Parathyroid adenoma (tissue), 2 donors: Measurements from ENCODE around the gene MINDY4.

Experiments used
- H2AFZ ChIP-seq: fragments of 300-600 bp; sonication (generic); one replicate; pipeline ENCODE4 v1.7.0; 2017; ENCODE audit warnings: antibody characterized with exemption, mild to moderate bottlenecking
- H3K27ac ChIP-seq: fragments of 300-600 bp; sonication (generic); one replicate; pipeline ENCODE4 v1.7.0; 2017
- H3K27me3 ChIP-seq: fragments of 300-600 bp; sonication (generic); one replicate; pipeline ENCODE4 v1.7.0; 2017; ENCODE audit warnings: low read length; ENCODE audit not compliant: control insufficient read depth, insufficient read depth
- H3K36me3 ChIP-seq: fragments of 300-600 bp; sonication (generic); one replicate; pipeline ENCODE4 v1.7.0; 2017; ENCODE audit warnings: low read length; ENCODE audit not compliant: control insufficient read depth, insufficient read depth
- H3K4me1 ChIP-seq: fragments of 300-600 bp; sonication (generic); one replicate; pipeline ENCODE4 v1.7.0; 2017; ENCODE audit warnings: control low read depth
- H3K4me2 ChIP-seq: fragments of 300-600 bp; sonication (generic); one replicate; pipeline ENCODE4 v1.7.0; 2017; ENCODE audit warnings: low read length
- H3K4me3 ChIP-seq: fragments of 300-600 bp; sonication (generic); one replicate; pipeline ENCODE4 v1.7.0; 2017; ENCODE audit warnings: low read depth, low read length
- H3K79me2 ChIP-seq: fragments of 300-600 bp; sonication (generic); one replicate; pipeline ENCODE4 v1.7.0; 2017; ENCODE audit warnings: control low read depth
- H3K9ac ChIP-seq: fragments of 300-600 bp; sonication (generic); one replicate; pipeline ENCODE4 v1.7.0; 2017; ENCODE audit warnings: mild to moderate bottlenecking
- H3K9me3 ChIP-seq: fragments of 300-600 bp; sonication (generic); one replicate; pipeline ENCODE4 v1.7.0; 2017; ENCODE audit warnings: low read length; ENCODE audit not compliant: control insufficient read depth
- CTCF ChIP-seq: fragments of 300-600 bp; sonication (generic); IDR thresholded peaks from one replicate; pipeline ENCODE4 v1.7.0; 2017; ENCODE audit warnings: antibody characterized with exemption, mild to moderate bottlenecking
- donor health status: primary hyperparathyroidism.

Gene MINDY4

GRCh38 chr7:30934732-30935568, 163.7 kb downstream of the MINDY4 start:
- H3K4me1 ChIP-seq, result no peaks in the 10 kb centered on the region
- no peaks in the 10 kb centered on the region for H3K79me2 ChIP-seq
- H3K27me3 ChIP-seq, result no peaks in the 10 kb centered on the region
- no peak overlapping the region for H3K27ac ChIP-seq
- no peak for TF ChIP-seq CTCF
- H2AFZ ChIP-seq, result no peak overlapping the region
- H3K9ac ChIP-seq, result no peak overlapping the region
- H3K4me3 ChIP-seq, result no peak overlapping the region
- no peaks in the 10 kb centered on the region for H3K36me3 ChIP-seq
- no peak overlapping the region for H3K4me2 ChIP-seq
- no peaks in the 10 kb centered on the region for H3K9me3 ChIP-seq

GRCh38 chr7:30935569-30935877, 164.3 kb downstream of the MINDY4 start:
- no peak overlapping the region for H3K4me3 ChIP-seq
- H3K27ac ChIP-seq, result no peak overlapping the region
- no peak overlapping the region for H2AFZ ChIP-seq
- H3K9me3 ChIP-seq, result no peaks in the 10 kb centered on the region
- no peak for TF ChIP-seq CTCF
- H3K9ac ChIP-seq, result no peak overlapping the region
- no peaks in the 10 kb centered on the region for H3K79me2 ChIP-seq
- no peaks in the 10 kb centered on the region for H3K27me3 ChIP-seq
- H3K4me1 ChIP-seq, result no peaks in the 10 kb centered on the region
- H3K4me2 ChIP-seq, result no peak overlapping the region
- no peaks in the 10 kb centered on the region for H3K36me3 ChIP-seq

GRCh38 chr7:30936650-30937245, 165.5 kb downstream of the MINDY4 start:
- Histone ChIP-seq H3K9me3 (no peaks in the 10 kb centered on the region), H3K4me3 (no peak overlapping the region), H3K79me2 (no peaks in the 10 kb centered on the region), H3K27me3 (no peaks in the 10 kb centered on the region), H3K4me1 (no peaks in the 10 kb centered on the region), H3K27ac (no peak overlapping the region), H3K9ac (no peak overlapping the region), H3K36me3 (no peaks in the 10 kb centered on the region), H2AFZ (no peak overlapping the region), H3K4me2 (no peak overlapping the region)
- no peak for TF ChIP-seq CTCF

- TF ChIP-seq CTCF, result no peak
- H3K9me3 ChIP-seq, result no peaks in the 10 kb centered on the region
- no peaks in the 10 kb centered on the region for H3K79me2 ChIP-seq
- H3K9ac ChIP-seq, result no peak overlapping the region
- H3K27ac ChIP-seq, result no peak overlapping the region
- no peak overlapping the region for H3K4me2 ChIP-seq
- H2AFZ ChIP-seq, result no peak overlapping the region
- H3K4me1 ChIP-seq, result no peaks in the 10 kb centered on the region
- H3K27me3 ChIP-seq, result no peaks in the 10 kb centered on the region
- H3K36me3 ChIP-seq, result no peaks in the 10 kb centered on the region
- H3K4me3 ChIP-seq, result no peak overlapping the region
These were observed 166.2 kb downstream of the MINDY4 start for GRCh38 chr7:30937416-30937815.
